Esophagus mucosa (tissue), 1 donor: ENCODE data around the gene SLC2A3. TPM values are rescaled to one million over a fixed set of nuclear protein-coding genes. Genes with fewer than 3 reads are reported as not detected.
"Not testable (repeated sequence)": the region's sequence is repeated elsewhere in the genome, so short reads cannot be mapped to it uniquely, and the experiment has no call there.

Experiments
- ATAC-seq: fragments of 200-7000 bp; cut with Tn5 transposase; one replicate; pipeline ENCODE4 v1.9.1; 2020
- total RNA-seq: library from RNA; stranded (reverse); gene quantifications from one replicate; pipeline ENCODE4 v1.2.4, GENCODE V29; 2023
- donor health status: DM: yes; HTN: yes; CAD: no.

Gene SLC2A3
- total RNA-seq, 1 donor from 2014 or later, result 4.9 TPM

GRCh38 chr12:7915661-7916403 lies 20.2 kb downstream of the SLC2A3 start:
- no peak for ATAC-seq

- ATAC-seq, result not testable (repeated sequence)
Observed at GRCh38 chr12:7910106-7910505, 25.9 kb downstream of the SLC2A3 start.

- no peak for ATAC-seq
Observed at GRCh38 chr12:7907009-7907408, 29.0 kb downstream of the SLC2A3 start.

GRCh38 chr12:7906303-7906702 lies 29.7 kb downstream of the SLC2A3 start:
- not testable (repeated sequence) for ATAC-seq

GRCh38 chr12:7905600-7906125 lies 30.3 kb downstream of the SLC2A3 start:
- ATAC-seq, result not testable (repeated sequence)

- no peak for ATAC-seq
Observed at GRCh38 chr12:7905071-7905470, 30.9 kb downstream of the SLC2A3 start.

- ATAC-seq, result not testable (repeated sequence)
Observed at GRCh38 chr12:7902416-7902815, 33.6 kb downstream of the SLC2A3 start.

- no peak for ATAC-seq
Observed at GRCh38 chr12:7899755-7900154, 36.2 kb downstream of the SLC2A3 start.

GRCh38 chr12:7896726-7897125 lies 39.3 kb downstream of the SLC2A3 start:
- ATAC-seq, result not testable (repeated sequence)

- no peak for ATAC-seq
Observed at GRCh38 chr12:7892186-7892980, 43.6 kb downstream of the SLC2A3 start.

- ATAC-seq, result no peak
Observed at GRCh38 chr12:7884689-7885088, 51.3 kb downstream of the SLC2A3 start.

- ATAC-seq, result not testable (repeated sequence)
Observed at GRCh38 chr12:7881736-7882120, 54.3 kb downstream of the SLC2A3 start.

GRCh38 chr12:7880952-7881735 lies 54.8 kb downstream of the SLC2A3 start:
- ATAC-seq, result not testable (repeated sequence)

GRCh38 chr12:7879246-7879645 lies 56.7 kb downstream of the SLC2A3 start:
- no peak for ATAC-seq

GRCh38 chr12:7877420-7877819 lies 58.6 kb downstream of the SLC2A3 start:
- ATAC-seq, result no peak

- no peak for ATAC-seq
Observed at GRCh38 chr12:7872566-7873319, 63.2 kb downstream of the SLC2A3 start, which contains the start of gene SLC2A14. SLC2A14 (minus strand) TSS chr12:7872915; CDS start chr12:7869880, 3,035 bp downstream.

GRCh38 chr12:7870335-7870734 lies 65.7 kb downstream of the SLC2A3 start:
- ATAC-seq, result no peak
